ENCODE data around the gene PRR3. TPM values are rescaled to one million over a fixed set of nuclear protein-coding genes. Genes with fewer than 3 reads are reported as not detected.

Gene PRR3
- total and polyA plus RNA-seq, 11 donors, result 1.9 to 4.5 (median 3.3) TPM

DNA sequence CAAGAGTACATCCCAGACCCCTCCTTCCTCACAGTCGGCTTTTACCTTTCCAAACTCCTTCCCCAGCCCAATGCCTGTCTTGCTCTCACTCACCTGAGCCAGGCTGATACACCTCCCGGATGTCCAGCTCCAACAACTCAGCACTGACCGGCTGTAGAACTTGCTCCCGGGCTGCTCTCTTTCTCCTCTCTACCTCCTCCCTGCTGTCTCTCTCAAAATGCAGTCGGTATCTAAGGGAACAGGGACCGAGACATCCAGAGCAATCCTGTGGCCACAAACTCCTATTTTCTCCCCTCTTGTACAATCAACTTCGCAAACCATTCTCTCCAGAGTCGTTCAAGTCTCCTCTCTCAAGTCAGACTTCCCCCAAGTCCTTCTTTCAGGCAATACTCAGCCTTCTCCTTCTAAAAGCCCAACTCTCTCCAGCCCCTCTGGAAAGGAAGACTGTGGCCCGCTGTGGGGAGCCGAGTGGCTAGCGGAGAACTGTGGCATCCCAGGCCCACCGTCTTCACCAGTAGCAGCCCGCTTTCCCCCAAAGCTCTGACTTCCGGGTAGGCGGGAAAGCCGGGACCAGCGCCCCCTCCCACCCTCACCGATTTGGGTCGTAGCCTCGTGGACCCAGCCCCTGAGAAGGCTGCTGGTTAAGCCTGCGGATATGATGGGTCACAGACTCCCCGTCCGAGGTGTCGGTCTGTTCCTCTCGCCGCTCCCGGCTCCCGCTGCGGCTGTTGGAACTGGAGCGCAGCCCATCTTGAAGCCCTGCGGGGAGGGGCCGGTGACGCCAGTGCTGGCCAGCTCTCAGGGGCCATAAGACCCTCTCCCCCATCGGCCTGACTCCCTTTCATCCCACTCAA is 1.9 kb upstream of the PRR3 start:
- intact Hi-C loops (cut with DNase I), result loop anchor here in 4 of 10 donors (5.0 to 10.0 kb wide), 4 partner anchors 42 to 170 kb away; partner anchors contain the start of gene TUBB (in 2 of the 4)
- no peaks in the 10 kb centered on the region for H3K9me3 ChIP-seq
- peak overlapping the region; percentile 95 to 99 (median 98) for H3K27ac ChIP-seq
- TF ChIP-seq, protein P1, sequence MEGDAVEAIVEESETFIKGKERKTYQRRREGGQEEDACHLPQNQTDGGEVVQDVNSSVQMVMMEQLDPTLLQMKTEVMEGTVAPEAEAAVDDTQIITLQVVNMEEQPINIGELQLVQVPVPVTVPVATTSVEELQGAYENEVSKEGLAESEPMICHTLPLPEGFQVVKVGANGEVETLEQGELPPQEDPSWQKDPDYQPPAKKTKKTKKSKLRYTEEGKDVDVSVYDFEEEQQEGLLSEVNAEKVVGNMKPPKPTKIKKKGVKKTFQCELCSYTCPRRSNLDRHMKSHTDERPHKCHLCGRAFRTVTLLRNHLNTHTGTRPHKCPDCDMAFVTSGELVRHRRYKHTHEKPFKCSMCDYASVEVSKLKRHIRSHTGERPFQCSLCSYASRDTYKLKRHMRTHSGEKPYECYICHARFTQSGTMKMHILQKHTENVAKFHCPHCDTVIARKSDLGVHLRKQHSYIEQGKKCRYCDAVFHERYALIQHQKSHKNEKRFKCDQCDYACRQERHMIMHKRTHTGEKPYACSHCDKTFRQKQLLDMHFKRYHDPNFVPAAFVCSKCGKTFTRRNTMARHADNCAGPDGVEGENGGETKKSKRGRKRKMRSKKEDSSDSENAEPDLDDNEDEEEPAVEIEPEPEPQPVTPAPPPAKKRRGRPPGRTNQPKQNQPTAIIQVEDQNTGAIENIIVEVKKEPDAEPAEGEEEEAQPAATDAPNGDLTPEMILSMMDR (IDR thresholded peaks at IDR 0.05), result peak in 1 of 12 donors; percentile 9
- no peak for TF ChIP-seq POLR2A (IDR thresholded peaks at IDR 0.05)
- peak overlapping the region; percentile 73 to 99 (median 90) for H3K4me3 ChIP-seq
- WGBS, 4 donors, result 12 to 31% (median 13%) methylated on average over 13 to 34 of the region's 34 CpGs
- H3K4me1 ChIP-seq, result peaks cover 0 to 30% (median 17%) of the 10 kb centered on the region in 12 donors
- ATAC-seq (peak; percentile 16 to 43 (median 26)), DNase-seq (peak; percentile 65 to 75 (median 69))
- peaks cover 0 to 51% (median 40%) of the 10 kb centered on the region in 9 donors for H3K36me3 ChIP-seq
- H3K27me3 ChIP-seq, result no peaks in the 10 kb centered on the region

DNA sequence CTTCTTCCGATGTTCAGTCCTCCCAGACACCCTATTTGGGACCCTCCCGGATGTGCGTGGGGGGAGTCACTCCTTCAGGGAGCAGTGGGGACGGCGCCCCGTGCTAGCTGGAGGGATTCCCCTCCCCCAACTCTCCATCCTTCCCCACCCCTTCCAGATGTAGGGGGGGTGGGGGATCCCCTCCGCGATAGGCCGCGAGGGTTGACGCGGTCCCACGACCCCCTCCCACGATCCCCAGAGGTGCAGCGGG is 1.4 kb upstream of the PRR3 start:
- peaks cover 0 to 30% (median 17%) of the 10 kb centered on the region in 12 donors for H3K4me1 ChIP-seq
- H3K4me3 ChIP-seq, result peak overlapping the region; percentile 73 to 99 (median 90)
- H3K36me3 ChIP-seq, result peaks cover 0 to 46% (median 35%) of the 10 kb centered on the region in 9 donors
- ATAC-seq, result no peak
- H3K27ac ChIP-seq, result peak overlapping the region; percentile 95 to 99 (median 98)
- no peaks in the 10 kb centered on the region for H3K27me3 ChIP-seq
- intact Hi-C loops (cut with DNase I), result loop anchor here in 5 of 10 donors (1.0 to 10.0 kb wide), 8 partner anchors 15 to 169 kb away; partner anchors contain the start of genes ABCF1 (in 3 of the 5), MRPS18B (in 2 of the 5), PPP1R10 (in 2 of the 5) and TUBB (in 2 of the 5)
- no peaks in the 10 kb centered on the region for H3K9me3 ChIP-seq
- no peak for DNase-seq
- TF ChIP-seq, protein P1 (IDR thresholded peaks at IDR 0.05), result no peak
- no peak for TF ChIP-seq POLR2A (IDR thresholded peaks at IDR 0.05)
- 0 to 3% (median 0%) methylated on average over 6 to 15 of the region's 15 CpGs for WGBS, 4 donors

DNA sequence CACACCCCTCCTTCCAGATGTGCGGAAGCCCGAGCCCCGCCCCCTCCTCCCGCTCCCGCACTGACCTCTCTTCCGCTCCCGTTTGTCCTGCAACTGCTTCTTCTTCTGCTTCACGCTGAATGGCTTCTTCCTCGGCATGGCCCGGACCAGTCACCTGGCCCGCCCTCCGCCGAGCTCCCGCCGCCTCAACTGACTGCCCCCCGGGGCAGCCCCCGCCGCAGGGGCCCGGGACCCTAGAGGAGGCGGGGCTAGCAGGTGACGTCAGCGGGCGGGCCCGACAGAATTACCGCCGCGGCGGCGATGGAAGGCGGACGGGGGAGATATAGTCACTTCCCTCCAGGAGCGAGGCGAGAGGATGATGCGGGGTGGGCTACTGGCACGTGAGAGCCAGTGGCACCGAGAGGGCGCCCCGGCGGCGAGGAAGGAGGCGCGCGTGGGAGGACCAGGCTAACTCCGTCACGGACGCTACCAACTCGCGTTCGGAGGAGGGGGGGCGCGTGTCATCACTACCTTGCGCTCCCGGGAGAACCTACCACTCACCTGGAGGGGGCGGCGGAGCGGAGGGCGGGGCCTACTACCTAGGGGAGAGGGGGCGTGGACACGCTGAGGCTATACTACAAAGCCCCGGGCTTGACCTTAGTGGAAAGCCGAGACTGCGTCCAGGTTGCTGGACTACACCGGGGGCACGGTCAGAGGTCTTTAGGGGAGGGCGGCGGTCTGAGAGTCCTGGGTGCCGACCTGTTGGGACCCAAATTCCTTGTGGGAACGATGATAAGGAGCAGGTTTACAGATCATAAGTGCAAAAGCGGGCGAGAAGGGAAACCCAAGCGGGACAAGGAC is 809 bp upstream of the PRR3 start, which contains the start of gene GNL1:
GNL1 (minus strand) TSS at position 424 of the 840 bp plus-strand sequence; CDS start at position 138, 286 bp downstream.
- 0 to 1% (median 0%) methylated on average over 38 to 71 of the region's 71 CpGs for WGBS, 4 donors
- H3K9me3 ChIP-seq, result no peaks in the 10 kb centered on the region
- peak; percentile 78 to 87 (median 82) for ATAC-seq
- peak within 1 kb of the TSS; percentile 95 to 99 (median 98) for H3K27ac ChIP-seq
- DNase-seq, result peak; percentile 93 to 96 (median 93)
- H3K4me1 ChIP-seq, result peaks cover 0 to 30% (median 17%) of the 10 kb centered on the region in 12 donors
- H3K36me3 ChIP-seq, result peaks cover 0 to 40% (median 29%) of the 10 kb centered on the region in 9 donors
- no peaks in the 10 kb centered on the region for H3K27me3 ChIP-seq
- intact Hi-C loops (cut with DNase I), result loop anchor here in 5 of 10 donors (1.0 to 10.0 kb wide), 8 partner anchors 15 to 169 kb away; partner anchors contain the start of genes ABCF1 (in 3 of the 5), MRPS18B (in 2 of the 5), PPP1R10 (in 2 of the 5) and TUBB (in 2 of the 5)
- TF ChIP-seq, protein P1 (IDR thresholded peaks at IDR 0.05), result peak in 1 of 12 donors; percentile 3
- TF ChIP-seq POLR2A (IDR thresholded peaks at IDR 0.05), result peak in 1 of 2 donors; percentile 42
- peak within 1 kb of the TSS; percentile 73 to 99 (median 90) for H3K4me3 ChIP-seq

Measured in heart left ventricle (tissue), 16 donors.